SK-N-SH treated with all-trans-retinoic acid at 6 μM for 48 hours (cell line): ENCODE measurements around the gene CADM2.

ENCODE experiments used
- CSDC2 ChIP-seq: fragments of 250-450 bp; sonication (Bioruptor Pico); IDR thresholded peaks from 2 replicates; pipeline ENCODE4 v1.5.0; 2020; ENCODE audit warnings: mild to moderate bottlenecking, moderate library complexity
- ESRRG ChIP-seq: fragments of 250-450 bp; sonication (Bioruptor Pico); IDR thresholded peaks from 2 replicates; pipeline ENCODE4 v1.6.1; 2021; ENCODE audit warnings: mild to moderate bottlenecking
- TOX ChIP-seq: fragments of 250-450 bp; sonication (Bioruptor Pico); IDR thresholded peaks from 2 replicates; pipeline ENCODE4 v1.8.0; 2021; ENCODE audit warnings: mild to moderate bottlenecking, moderate library complexity, borderline replicate concordance
- ZFP30 ChIP-seq: fragments of 450-650 bp; formaldehyde crosslinking; IDR thresholded peaks from 2 replicates; pipeline ENCODE4 v1.5.0; 2022; ENCODE audit warnings: mild to moderate bottlenecking, moderate library complexity
- ZNF565 ChIP-seq: fragments of 450-650 bp; formaldehyde crosslinking; conservative IDR thresholded peaks from 2 replicates; pipeline ENCODE4 v1.5.0; 2020; ENCODE audit warnings: low read depth, mild to moderate bottlenecking, moderate library complexity
- TF ChIP-seq, protein P1 (sequence below): fragments of 250-450 bp; sonication (Bioruptor Pico); IDR thresholded peaks from 2 replicates; pipeline ENCODE4 v1.8.0; 2021; ENCODE audit warnings: low read depth, mild to moderate bottlenecking, moderate library complexity, borderline replicate concordance
- TF ChIP-seq, protein P2 (sequence below): fragments of 250-450 bp; sonication (Bioruptor Pico); IDR thresholded peaks from 2 replicates; pipeline ENCODE4 v1.5.1; 2020; ENCODE audit warnings: low read depth, mild to moderate bottlenecking, moderate library complexity

- TF ChIP-seq ESRRG: no peak
- TF ChIP-seq, protein P1, sequence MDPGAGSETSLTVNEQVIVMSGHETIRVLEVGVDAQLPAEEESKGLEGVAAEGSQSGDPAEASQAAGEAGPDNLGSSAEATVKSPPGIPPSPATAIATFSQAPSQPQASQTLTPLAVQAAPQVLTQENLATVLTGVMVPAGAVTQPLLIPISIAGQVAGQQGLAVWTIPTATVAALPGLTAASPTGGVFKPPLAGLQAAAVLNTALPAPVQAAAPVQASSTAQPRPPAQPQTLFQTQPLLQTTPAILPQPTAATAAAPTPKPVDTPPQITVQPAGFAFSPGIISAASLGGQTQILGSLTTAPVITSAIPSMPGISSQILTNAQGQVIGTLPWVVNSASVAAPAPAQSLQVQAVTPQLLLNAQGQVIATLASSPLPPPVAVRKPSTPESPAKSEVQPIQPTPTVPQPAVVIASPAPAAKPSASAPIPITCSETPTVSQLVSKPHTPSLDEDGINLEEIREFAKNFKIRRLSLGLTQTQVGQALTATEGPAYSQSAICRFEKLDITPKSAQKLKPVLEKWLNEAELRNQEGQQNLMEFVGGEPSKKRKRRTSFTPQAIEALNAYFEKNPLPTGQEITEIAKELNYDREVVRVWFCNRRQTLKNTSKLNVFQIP (CRISPR knock-in tag): no peak
- TF ChIP-seq ZNF565: no peak
- TF ChIP-seq, protein P2, sequence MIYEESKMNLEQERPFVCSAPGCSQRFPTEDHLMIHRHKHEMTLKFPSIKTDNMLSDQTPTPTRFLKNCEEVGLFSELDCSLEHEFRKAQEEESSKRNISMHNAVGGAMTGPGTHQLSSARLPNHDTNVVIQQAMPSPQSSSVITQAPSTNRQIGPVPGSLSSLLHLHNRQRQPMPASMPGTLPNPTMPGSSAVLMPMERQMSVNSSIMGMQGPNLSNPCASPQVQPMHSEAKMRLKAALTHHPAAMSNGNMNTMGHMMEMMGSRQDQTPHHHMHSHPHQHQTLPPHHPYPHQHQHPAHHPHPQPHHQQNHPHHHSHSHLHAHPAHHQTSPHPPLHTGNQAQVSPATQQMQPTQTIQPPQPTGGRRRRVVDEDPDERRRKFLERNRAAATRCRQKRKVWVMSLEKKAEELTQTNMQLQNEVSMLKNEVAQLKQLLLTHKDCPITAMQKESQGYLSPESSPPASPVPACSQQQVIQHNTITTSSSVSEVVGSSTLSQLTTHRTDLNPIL (CRISPR knock-in tag): no peak
- TF ChIP-seq CSDC2 (CRISPR knock-in tag): no peak
- TF ChIP-seq TOX (CRISPR knock-in tag): no peak
- no peak for TF ChIP-seq ZFP30 (CRISPR knock-in tag)
Observed at GRCh38 chr3:85397434-85397833, 438.6 kb downstream of the CADM2 start.
